HL-60/S4 (cell line): ENCODE data around the gene C16orf46.
"Not testable (repeated sequence)": the region's sequence is repeated elsewhere in the genome, so short reads cannot be mapped to it uniquely, and the experiment has no call there.

Source experiments
- in situ Hi-C: fragments of 300-500 bp; cut with MboI; formaldehyde crosslinking; loops from 2 replicates; pipeline ENCODE4 v1.14.3; 2022; ENCODE audit warnings: low sequenced_read_pairs

Gene C16orf46

GRCh38 chr16:81077076-81077940 is at the start of gene C16orf46:
Gene C16orf46, minus strand, starts transcription at chr16:81077238. Its CDS starts 13,283 bp downstream, at chr16:81063955.
- in situ Hi-C loops, result no loop called here

GRCh38 chr16:81123092-81123852 is 46.2 kb upstream of the C16orf46 start:
- in situ Hi-C loops, result no loop called here

- in situ Hi-C loops, result no loop called here
Measured at GRCh38 chr16:81121474-81121990, 44.5 kb upstream of the C16orf46 start.

- in situ Hi-C loops, result no loop called here
Measured at GRCh38 chr16:81117436-81117835, 40.4 kb upstream of the C16orf46 start.

GRCh38 chr16:81116285-81116684 is 39.2 kb upstream of the C16orf46 start:
- in situ Hi-C loops, result no loop called here

GRCh38 chr16:81112453-81112852 is 35.4 kb upstream of the C16orf46 start:
- in situ Hi-C loops, result no loop called here

- in situ Hi-C loops, result not testable (repeated sequence)
Measured at GRCh38 chr16:81109274-81109673, 32.2 kb upstream of the C16orf46 start.

- in situ Hi-C loops, result no loop called here
Measured at GRCh38 chr16:81107511-81107910, 30.5 kb upstream of the C16orf46 start.

- in situ Hi-C loops, result no loop called here
Measured at GRCh38 chr16:81106826-81107503, 29.9 kb upstream of the C16orf46 start.

GRCh38 chr16:81105946-81106345 is 28.9 kb upstream of the C16orf46 start:
- in situ Hi-C loops, result no loop called here

- in situ Hi-C loops, result no loop called here
Measured at GRCh38 chr16:81101702-81102101, 24.7 kb upstream of the C16orf46 start.

- in situ Hi-C loops, result no loop called here
Measured at GRCh38 chr16:81099958-81100357, 22.9 kb upstream of the C16orf46 start.

GRCh38 chr16:81097230-81097629 is 20.2 kb upstream of the C16orf46 start:
- in situ Hi-C loops, result no loop called here

GRCh38 chr16:81096715-81097208 is 19.7 kb upstream of the C16orf46 start:
- in situ Hi-C loops, result no loop called here

- in situ Hi-C loops, result no loop called here
Measured at GRCh38 chr16:81095953-81096714, 19.1 kb upstream of the C16orf46 start, which contains the start of gene GCSH. Gene GCSH, minus strand, starts transcription at chr16:81096395. Its CDS starts 117 bp downstream, at chr16:81096278.

- in situ Hi-C loops, result no loop called here
Measured at GRCh38 chr16:81095653-81095952, 18.6 kb upstream of the C16orf46 start.

GRCh38 chr16:81094771-81095251 is 17.8 kb upstream of the C16orf46 start:
- in situ Hi-C loops, result no loop called here

GRCh38 chr16:81088836-81089235 is 11.8 kb upstream of the C16orf46 start:
- in situ Hi-C loops, result no loop called here

- in situ Hi-C loops, result no loop called here
Measured at GRCh38 chr16:81081014-81081413, 4.0 kb upstream of the C16orf46 start.

GRCh38 chr16:81080233-81080632 is 3.2 kb upstream of the C16orf46 start:
- in situ Hi-C loops, result no loop called here
